Lung (tissue), 12 donors: ENCODE measurements around the gene GARIN3. TPM values are rescaled to one million over a fixed set of nuclear protein-coding genes. Genes with fewer than 3 reads are reported as not detected.
"Not testable (repeated sequence)": the region's sequence is repeated elsewhere in the genome, so short reads cannot be mapped to it uniquely, and the experiment has no call there.

ENCODE experiments used
- ATAC-seq: fragments of 200-7000 bp; cut with Tn5 transposase; one replicate; pipeline ENCODE4 v1.9.1; 2020; ENCODE audit warnings: moderate number of reproducible peaks; ENCODE audit not compliant: insufficient read depth, low FRiP score
- DNase-seq, 3 donors: peaks; one replicate each; pipeline ENCODE4 v3.0.0-alpha.2; 2013 to 2017
- H3K27ac ChIP-seq, 2 donors: one replicate each; pipeline ENCODE4 v1.5.1; 2013; ENCODE audit warnings: mild to moderate bottlenecking in 2 of 2, moderate library complexity in 2 of 2, control low read depth in 1 of 2, inconsistent platforms in 1 of 2, low read depth in 1 of 2, low read length in 1 of 2
- H3K27me3 ChIP-seq, 3 donors: one replicate each; pipeline ENCODE4 v1.5.1; 2013; ENCODE audit warnings: low read length in 2 of 3; ENCODE audit not compliant: control insufficient read depth in 3 of 3, insufficient read depth in 3 of 3
- H3K36me3 ChIP-seq, 4 donors: one replicate each; pipeline ENCODE4 v1.5.1; 2013; ENCODE audit warnings: low read length in 4 of 4, mild to moderate bottlenecking in 1 of 4, moderate library complexity in 1 of 4; ENCODE audit not compliant: control insufficient read depth in 4 of 4, insufficient read depth in 4 of 4
- H3K4me1 ChIP-seq, 5 donors: one replicate each; pipeline ENCODE4 v1.5.1; 2013; ENCODE audit warnings: low read length in 5 of 5, mild to moderate bottlenecking in 2 of 5, moderate library complexity in 1 of 5; ENCODE audit not compliant: control insufficient read depth in 5 of 5, insufficient read depth in 5 of 5
- H3K4me3 ChIP-seq: one replicate; pipeline ENCODE4 v1.5.1; 2013; ENCODE audit warnings: mild to moderate bottlenecking, control low read depth, moderate library complexity
- H3K9ac ChIP-seq, 2 donors: one replicate each; pipeline ENCODE4 v1.5.1; 2013; ENCODE audit warnings: low read length in 2 of 2, control low read depth in 1 of 2; ENCODE audit not compliant: insufficient read depth in 1 of 2
- H3K9me3 ChIP-seq, 4 donors: one replicate each; pipeline ENCODE4 v1.5.1; 2013; ENCODE audit warnings: low read length in 3 of 4, mild to moderate bottlenecking in 1 of 4, moderate library complexity in 1 of 4; ENCODE audit not compliant: control insufficient read depth in 4 of 4, insufficient read depth in 3 of 4
- CTCF ChIP-seq: IDR thresholded peaks from 2 replicates; pipeline ENCODE4 v1.5.1; 2012; ENCODE audit warnings: mild to moderate bottlenecking; ENCODE audit errors: control extremely low read depth, extremely low read depth
- WGBS, 2 donors: extraction: QIAGEN DNeasy Blood & Tissue Kit; methylation state at CpG; one replicate each; pipeline ENCODE4 v1.1.7; 2013; 5-methylcytosine and 5-hydroxymethylcytosine counted together
- polyA plus RNA-seq, 2 donors: library from polyadenylated mRNA; stranded (reverse); fragments of 200-250 nt; gene quantifications; one replicate each; pipeline ENCODE4 v1.2.1, GENCODE V29; 2013
- total RNA-seq, 2 donors: library from RNA; depleted of rRNA in 1 of 2; stranded (reverse); fragments of >200 nt in 1 of 2; gene quantifications; one replicate each; pipeline ENCODE4 v1.2.1, GENCODE V29; 2014 to 2021
- donor health status: control.
- donor health status: control.
- donor health status: Bipolar disorder and iron deficiency.
- donor health status: healthy.
- donor health status: DM: yes; HTN: yes; CAD: no.

The GARIN3 gene
- total and polyA plus RNA-seq, 4 donors, result not detected

GRCh38 chr5:157187046-157187754, 21.1 kb upstream of the GARIN3 start:
- no peak overlapping the region for H3K4me3 ChIP-seq
- no peak for TF ChIP-seq CTCF
- no peak for DNase-seq
- H3K27ac ChIP-seq, result no peak overlapping the region
- no peaks in the 10 kb centered on the region for H3K36me3 ChIP-seq
- WGBS, 2 donors, result 65 to 74% methylated on average over 5 of the region's 5 CpGs
- H3K27me3 ChIP-seq, result peaks cover 0 to 2% (median 0%) of the 10 kb centered on the region in 3 donors
- H3K9ac ChIP-seq, result no peak overlapping the region
- ATAC-seq, result no peak
- H3K9me3 ChIP-seq, result no peaks in the 10 kb centered on the region
- H3K4me1 ChIP-seq, result peaks cover 0 to 2% (median 0%) of the 10 kb centered on the region in 5 donors

- WGBS, 2 donors, result 76 to 84% methylated on average over 12 of the region's 12 CpGs
- peaks cover 0 to 2% (median 0%) of the 10 kb centered on the region in 3 donors for H3K27me3 ChIP-seq
- no peaks in the 10 kb centered on the region for H3K36me3 ChIP-seq
- no peak overlapping the region for H3K27ac ChIP-seq
- TF ChIP-seq CTCF, result no peak
- H3K9ac ChIP-seq, result no peak overlapping the region
- no peaks in the 10 kb centered on the region for H3K9me3 ChIP-seq
- ATAC-seq (no peak), DNase-seq (no peak)
- H3K4me1 ChIP-seq, result peaks cover 0 to 2% (median 0%) of the 10 kb centered on the region in 5 donors
- H3K4me3 ChIP-seq, result no peak overlapping the region
These were observed 20.4 kb upstream of the GARIN3 start for GRCh38 chr5:157186309-157187045.

- not testable (repeated sequence) for H3K27me3 ChIP-seq, H3K27ac ChIP-seq, H3K9ac ChIP-seq, H3K4me3 ChIP-seq, H3K36me3 ChIP-seq, H3K9me3 ChIP-seq, H3K4me1 ChIP-seq, DNase-seq, ATAC-seq
- WGBS, 2 donors, result 90 to 96% methylated on average over 6 of the region's 6 CpGs
These were observed 19.1 kb upstream of the GARIN3 start for GRCh38 chr5:157185122-157185521.

GRCh38 chr5:157184117-157184670, 18.1 kb upstream of the GARIN3 start:
- no peak overlapping the region for H3K4me3 ChIP-seq
- no peak overlapping the region for H3K27ac ChIP-seq
- DNase-seq (no peak), ATAC-seq (no peak)
- TF ChIP-seq CTCF, result no peak
- WGBS, 2 donors, result 71 to 80% methylated on average over 8 of the region's 8 CpGs
- H3K9me3 ChIP-seq, result no peaks in the 10 kb centered on the region
- peaks cover 0 to 2% (median 0%) of the 10 kb centered on the region in 3 donors for H3K27me3 ChIP-seq
- H3K9ac ChIP-seq, result no peak overlapping the region
- peaks cover 0 to 2% (median 0%) of the 10 kb centered on the region in 5 donors for H3K4me1 ChIP-seq
- no peaks in the 10 kb centered on the region for H3K36me3 ChIP-seq
